ENCODE measurements around the gene CTCFL.

Gene CTCFL

GRCh38 chr20:57559658-57560553 lies 35.0 kb upstream of the CTCFL start:
- no peak overlapping the region for H3K27ac ChIP-seq (ENCODE audit: insufficient read depth, low read depth, low read length, poor library complexity, severe bottlenecking)
- H3K27me3 ChIP-seq (ENCODE audit: control insufficient read depth, insufficient read depth, low read length, poor library complexity, severe bottlenecking): no peaks in the 10 kb centered on the region
- no peaks in the 10 kb centered on the region for H3K4me1 ChIP-seq (ENCODE audit: control insufficient read depth, insufficient read depth, low read length)
- 91 to 92% methylated on average over 8 of the region's 8 CpGs for WGBS, 2 experiments
- H3K9me3 ChIP-seq (ENCODE audit: control insufficient read depth, low read length): no peaks in the 10 kb centered on the region
- no peak overlapping the region for H3K4me3 ChIP-seq (ENCODE audit: insufficient read depth, low read depth, low read length)
- H3K36me3 ChIP-seq (ENCODE audit: control insufficient read depth, insufficient read depth, low read length): no peaks in the 10 kb centered on the region

GRCh38 chr20:57559289-57559634 lies 34.3 kb upstream of the CTCFL start:
- Histone ChIP-seq H3K27ac (ENCODE audit: insufficient read depth, low read depth, low read length, poor library complexity, severe bottlenecking) (no peak overlapping the region), H3K9me3 (ENCODE audit: control insufficient read depth, low read length) (no peaks in the 10 kb centered on the region), H3K36me3 (ENCODE audit: control insufficient read depth, insufficient read depth, low read length) (no peaks in the 10 kb centered on the region), H3K4me3 (ENCODE audit: insufficient read depth, low read depth, low read length) (no peak overlapping the region), H3K4me1 (ENCODE audit: control insufficient read depth, insufficient read depth, low read length) (no peaks in the 10 kb centered on the region), H3K27me3 (ENCODE audit: control insufficient read depth, insufficient read depth, low read length, poor library complexity, severe bottlenecking) (no peaks in the 10 kb centered on the region)
- 93 to 95% methylated on average over 10 of the region's 10 CpGs for WGBS, 2 experiments

GRCh38 chr20:57558614-57559288 lies 33.8 kb upstream of the CTCFL start:
- Histone ChIP-seq H3K4me3 (ENCODE audit: insufficient read depth, low read depth, low read length) (no peak overlapping the region), H3K27me3 (ENCODE audit: control insufficient read depth, insufficient read depth, low read length, poor library complexity, severe bottlenecking) (no peaks in the 10 kb centered on the region), H3K4me1 (ENCODE audit: control insufficient read depth, insufficient read depth, low read length) (no peaks in the 10 kb centered on the region), H3K36me3 (ENCODE audit: control insufficient read depth, insufficient read depth, low read length) (no peaks in the 10 kb centered on the region), H3K9me3 (ENCODE audit: control insufficient read depth, low read length) (no peaks in the 10 kb centered on the region), H3K27ac (ENCODE audit: insufficient read depth, low read depth, low read length, poor library complexity, severe bottlenecking) (no peak overlapping the region)
- WGBS, 2 experiments: 77 to 84% methylated on average over 15 of the region's 15 CpGs

- Histone ChIP-seq H3K27me3 (ENCODE audit: control insufficient read depth, insufficient read depth, low read length, poor library complexity, severe bottlenecking) (no peaks in the 10 kb centered on the region), H3K4me3 (ENCODE audit: insufficient read depth, low read depth, low read length) (no peak overlapping the region)
- WGBS, 2 experiments: 93% methylated on average over 9 of the region's 9 CpGs
Observed at GRCh38 chr20:57557926-57558613, 33.1 kb upstream of the CTCFL start.

GRCh38 chr20:57556980-57557274 lies 32.0 kb upstream of the CTCFL start:
- Histone ChIP-seq H3K4me1 (ENCODE audit: control insufficient read depth, insufficient read depth, low read length) (no peaks in the 10 kb centered on the region), H3K36me3 (ENCODE audit: control insufficient read depth, insufficient read depth, low read length) (no peaks in the 10 kb centered on the region), H3K4me3 (ENCODE audit: insufficient read depth, low read depth, low read length) (no peak overlapping the region), H3K9me3 (ENCODE audit: control insufficient read depth, low read length) (no peaks in the 10 kb centered on the region), H3K27ac (ENCODE audit: insufficient read depth, low read depth, low read length, poor library complexity, severe bottlenecking) (no peak overlapping the region), H3K27me3 (ENCODE audit: control insufficient read depth, insufficient read depth, low read length, poor library complexity, severe bottlenecking) (no peaks in the 10 kb centered on the region)
- 90 to 94% methylated on average over 3 of the region's 3 CpGs for WGBS, 2 experiments

More at GRCh38 chr20:57557926-57558613, 33.1 kb upstream of the CTCFL start:
- no peaks in the 10 kb centered on the region for H3K4me1 ChIP-seq (ENCODE audit: control insufficient read depth, insufficient read depth, low read length)
- H3K27ac ChIP-seq (ENCODE audit: insufficient read depth, low read depth, low read length, poor library complexity, severe bottlenecking): no peak overlapping the region
- no peaks in the 10 kb centered on the region for H3K9me3 ChIP-seq (ENCODE audit: control insufficient read depth, low read length)
- no peaks in the 10 kb centered on the region for H3K36me3 ChIP-seq (ENCODE audit: control insufficient read depth, insufficient read depth, low read length)

GRCh38 chr20:57555457-57556184 lies 30.7 kb upstream of the CTCFL start:
- H3K4me1 ChIP-seq (ENCODE audit: control insufficient read depth, insufficient read depth, low read length): no peaks in the 10 kb centered on the region
- no peaks in the 10 kb centered on the region for H3K27me3 ChIP-seq (ENCODE audit: control insufficient read depth, insufficient read depth, low read length, poor library complexity, severe bottlenecking)
- H3K27ac ChIP-seq (ENCODE audit: insufficient read depth, low read depth, low read length, poor library complexity, severe bottlenecking): no peak overlapping the region
- H3K4me3 ChIP-seq (ENCODE audit: insufficient read depth, low read depth, low read length): no peak overlapping the region
- WGBS, 2 experiments: 92 to 93% methylated on average over 10 to 11 of the region's 11 CpGs
- no peaks in the 10 kb centered on the region for H3K9me3 ChIP-seq (ENCODE audit: control insufficient read depth, low read length)
- H3K36me3 ChIP-seq (ENCODE audit: control insufficient read depth, insufficient read depth, low read length): no peaks in the 10 kb centered on the region

GRCh38 chr20:57553376-57554018 lies 28.6 kb upstream of the CTCFL start:
- Histone ChIP-seq H3K36me3 (ENCODE audit: control insufficient read depth, insufficient read depth, low read length) (no peaks in the 10 kb centered on the region), H3K27me3 (ENCODE audit: control insufficient read depth, insufficient read depth, low read length, poor library complexity, severe bottlenecking) (no peaks in the 10 kb centered on the region), H3K9me3 (ENCODE audit: control insufficient read depth, low read length) (no peaks in the 10 kb centered on the region), H3K4me1 (ENCODE audit: control insufficient read depth, insufficient read depth, low read length) (no peaks in the 10 kb centered on the region), H3K27ac (ENCODE audit: insufficient read depth, low read depth, low read length, poor library complexity, severe bottlenecking) (no peak overlapping the region), H3K4me3 (ENCODE audit: insufficient read depth, low read depth, low read length) (no peak overlapping the region)
- 94 to 97% methylated on average over 11 of the region's 11 CpGs for WGBS, 2 experiments

GRCh38 chr20:57552471-57552870 lies 27.5 kb upstream of the CTCFL start:
- Histone ChIP-seq H3K27ac (ENCODE audit: insufficient read depth, low read depth, low read length, poor library complexity, severe bottlenecking) (no peak overlapping the region), H3K36me3 (ENCODE audit: control insufficient read depth, insufficient read depth, low read length) (no peaks in the 10 kb centered on the region), H3K9me3 (ENCODE audit: control insufficient read depth, low read length) (no peaks in the 10 kb centered on the region), H3K27me3 (ENCODE audit: control insufficient read depth, insufficient read depth, low read length, poor library complexity, severe bottlenecking) (no peaks in the 10 kb centered on the region), H3K4me3 (ENCODE audit: insufficient read depth, low read depth, low read length) (no peak overlapping the region), H3K4me1 (ENCODE audit: control insufficient read depth, insufficient read depth, low read length) (no peaks in the 10 kb centered on the region)
- WGBS, 2 experiments: 97 to 98% methylated on average over 6 of the region's 6 CpGs

GRCh38 chr20:57548177-57549058 lies 23.5 kb upstream of the CTCFL start:
- Histone ChIP-seq H3K36me3 (ENCODE audit: control insufficient read depth, insufficient read depth, low read length) (no peaks in the 10 kb centered on the region), H3K27ac (ENCODE audit: insufficient read depth, low read depth, low read length, poor library complexity, severe bottlenecking) (no peak overlapping the region), H3K27me3 (ENCODE audit: control insufficient read depth, insufficient read depth, low read length, poor library complexity, severe bottlenecking) (no peaks in the 10 kb centered on the region), H3K9me3 (ENCODE audit: control insufficient read depth, low read length) (no peaks in the 10 kb centered on the region), H3K4me3 (ENCODE audit: insufficient read depth, low read depth, low read length) (no peak overlapping the region), H3K4me1 (ENCODE audit: control insufficient read depth, insufficient read depth, low read length) (no peaks in the 10 kb centered on the region)
- 93% methylated on average over 21 of the region's 21 CpGs for WGBS, 2 experiments

Measured in ectodermal cell (in vitro differentiated cells).